ENCODE results near the gene SLC26A1. TPM values are rescaled to one million over a fixed set of nuclear protein-coding genes. Genes with fewer than 3 reads are reported as not detected.

SLC26A1 gene
- total RNA-seq, 3 donors from 2014 or later = 0.33 to 0.48 (median 0.44) TPM

- TF ChIP-seq POLR2AphosphoS5 (IDR thresholded peaks at IDR 0.05) (no peak), POLR2A (IDR thresholded peaks at IDR 0.05) (no peak), CTCF (IDR thresholded peaks at IDR 0.05) (no peak)
- intact Hi-C loops (cut with DNase I; ENCODE audit: low total_unique reads) = no loop called here
- no peaks in the 10 kb centered on the region for H3K27me3 ChIP-seq
- no peak overlapping the region for H3K4me3 ChIP-seq
- H3K36me3 ChIP-seq = peaks cover 6% of the 10 kb centered on the region
- DNase-seq (ENCODE audit: low spot score in 2 of 2) = no peak
- no peaks in the 10 kb centered on the region for H3K9me3 ChIP-seq
- no peaks in the 10 kb centered on the region for H3K4me1 ChIP-seq
- no peak overlapping the region for H3K27ac ChIP-seq
These were observed 34.4 kb downstream of the SLC26A1 start for GRCh38 chr4:958696-959337.

GRCh38 chr4:958314-958665 lies 34.9 kb downstream of the SLC26A1 start:
- H3K27ac ChIP-seq = no peak overlapping the region
- H3K36me3 ChIP-seq = peaks cover 6% of the 10 kb centered on the region
- no peak overlapping the region for H3K4me3 ChIP-seq
- no peaks in the 10 kb centered on the region for H3K9me3 ChIP-seq
- DNase-seq (ENCODE audit: low spot score in 2 of 2) = no peak
- TF ChIP-seq CTCF (IDR thresholded peaks at IDR 0.05) (no peak), POLR2A (IDR thresholded peaks at IDR 0.05) (no peak), POLR2AphosphoS5 (IDR thresholded peaks at IDR 0.05) (no peak)
- intact Hi-C loops (cut with DNase I; ENCODE audit: low total_unique reads) = no loop called here
- no peaks in the 10 kb centered on the region for H3K4me1 ChIP-seq
- H3K27me3 ChIP-seq = no peaks in the 10 kb centered on the region

GRCh38 chr4:957581-958313 lies 35.5 kb downstream of the SLC26A1 start:
- H3K4me1 ChIP-seq = no peaks in the 10 kb centered on the region
- peaks cover 6% of the 10 kb centered on the region for H3K36me3 ChIP-seq
- no peak overlapping the region for H3K4me3 ChIP-seq
- no peaks in the 10 kb centered on the region for H3K9me3 ChIP-seq
- TF ChIP-seq CTCF (IDR thresholded peaks at IDR 0.05) = no peak
- no peak for TF ChIP-seq POLR2A (IDR thresholded peaks at IDR 0.05)
- TF ChIP-seq POLR2AphosphoS5 (IDR thresholded peaks at IDR 0.05) = no peak
- DNase-seq (ENCODE audit: low spot score in 2 of 2) = no peak
- no peaks in the 10 kb centered on the region for H3K27me3 ChIP-seq
- intact Hi-C loops (cut with DNase I; ENCODE audit: low total_unique reads) = no loop called here
- no peak overlapping the region for H3K27ac ChIP-seq

- no peak for DNase-seq (ENCODE audit: low spot score in 2 of 2)
- intact Hi-C loops (cut with DNase I; ENCODE audit: low total_unique reads) = no loop called here
These were observed 36.0 kb downstream of the SLC26A1 start for GRCh38 chr4:957231-957580.

More at GRCh38 chr4:957231-957580, 36.0 kb downstream of the SLC26A1 start:
- no peak overlapping the region for H3K4me3 ChIP-seq
- no peaks in the 10 kb centered on the region for H3K27me3 ChIP-seq
- H3K36me3 ChIP-seq = peaks cover 6% of the 10 kb centered on the region
- H3K27ac ChIP-seq = no peak overlapping the region
- TF ChIP-seq POLR2AphosphoS5 (IDR thresholded peaks at IDR 0.05) (no peak), POLR2A (IDR thresholded peaks at IDR 0.05) (no peak), CTCF (IDR thresholded peaks at IDR 0.05) (no peak)
- no peaks in the 10 kb centered on the region for H3K9me3 ChIP-seq
- H3K4me1 ChIP-seq = no peaks in the 10 kb centered on the region
